Measurements from ENCODE around the gene PROSER2.

DNA sequence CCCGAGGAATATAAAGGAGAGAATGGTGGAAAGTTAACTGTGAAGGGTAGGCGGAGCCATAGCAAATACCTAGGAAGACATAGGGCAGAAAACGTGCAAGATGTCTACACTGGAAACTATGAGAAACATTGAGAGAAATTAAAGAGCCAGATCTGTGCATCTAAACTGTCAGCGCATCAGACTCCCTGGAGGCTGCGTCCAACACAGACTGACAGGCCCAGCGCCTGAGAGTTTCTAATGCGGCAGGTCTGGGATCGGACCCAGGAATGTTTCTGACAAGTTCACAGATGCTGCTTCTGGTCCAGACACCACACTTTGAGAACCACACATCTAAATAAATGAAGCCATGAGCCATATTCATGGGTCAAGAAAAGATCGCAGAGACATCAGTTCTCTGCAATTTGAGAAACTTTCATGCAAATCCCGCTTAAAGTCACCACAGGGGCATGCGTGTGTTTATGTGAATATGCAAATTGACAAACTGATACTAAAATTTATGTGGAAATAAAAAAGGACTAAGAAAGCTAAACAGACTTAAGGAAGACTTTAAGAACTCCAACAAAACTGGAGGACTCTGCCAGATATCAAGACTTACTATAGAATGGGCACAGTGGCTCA is 38.8 kb downstream of the PROSER2 start:
- TF ChIP-seq ZNF121 (CRISPR knock-in tag; conservative IDR thresholded peaks at IDR 0.05) (no peak), ZNF696 (CRISPR knock-in tag; conservative IDR thresholded peaks at IDR 0.05) (no peak), HDAC1 (IDR thresholded peaks at IDR 0.05) (no peak), THRAP3 (IDR thresholded peaks at IDR 0.05; ENCODE audit: borderline replicate concordance) (no peak), KLF13 (tag; IDR thresholded peaks at IDR 0.05; ENCODE audit: borderline replicate concordance, low read depth) (no peak), THAP7 (CRISPR knock-in tag; IDR thresholded peaks at IDR 0.05) (no peak), CTCF (IDR thresholded peaks at IDR 0.05 in 2 of 3, conservative IDR thresholded peaks at IDR 0.05 in 1 of 3; ENCODE audit: insufficient read depth in 2 of 3, low read depth in 1 of 3, low read length in 3 of 3) (no peak), FOXA1 (IDR thresholded peaks at IDR 0.05; ENCODE audit: borderline replicate concordance) (no peak), CBFB (CRISPR knock-in tag; IDR thresholded peaks at IDR 0.05) (no peak), GABPB1 (CRISPR knock-in tag; IDR thresholded peaks at IDR 0.05) (no peak), HDAC3 (IDR thresholded peaks at IDR 0.05; ENCODE audit: borderline replicate concordance, partially characterized antibody) (no peak), E2F6 (IDR thresholded peaks at IDR 0.05; ENCODE audit: borderline replicate concordance in 1 of 2, extremely low read depth in 1 of 2, insufficient read depth in 1 of 2, insufficient read length in 1 of 2, low read depth in 1 of 2, low read length in 1 of 2, poor library complexity in 1 of 2, severe bottlenecking in 1 of 2) (no peak), NBN (IDR thresholded peaks at IDR 0.05; ENCODE audit: low read depth) (no peak)
